Activated T-cell treated with anti-CD3 and anti-CD28 coated beads for 4 hours (primary cell): Measurements from ENCODE around the gene NAPB.

Experiments used
- DNase-seq: peaks from one replicate; pipeline ENCODE4 v3.0.0-alpha.2; 2020

Gene NAPB

DNA sequence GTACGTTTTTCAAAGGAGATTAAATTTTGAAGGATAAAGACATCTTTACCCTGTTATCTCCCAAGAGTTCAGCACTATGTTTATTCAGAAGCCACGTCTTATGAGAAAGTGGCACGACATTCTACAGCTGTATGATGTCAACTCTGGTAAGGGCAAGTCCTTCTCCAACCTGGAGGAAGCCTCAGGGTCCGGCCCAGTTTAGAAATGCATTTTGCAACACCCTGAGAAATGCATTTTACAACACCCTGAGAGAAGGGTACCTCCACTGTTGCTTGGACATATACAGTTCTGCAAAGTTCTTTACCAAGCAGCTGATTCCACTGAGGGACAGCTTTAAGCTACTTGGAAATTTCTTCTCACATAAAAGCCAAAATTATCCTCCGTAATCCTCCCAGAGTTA lies 17.5 kb downstream of the NAPB start:
- DNase-seq, result no peak

GRCh38 chr20:23401051-23401450 lies 20.2 kb downstream of the NAPB start:
- DNase-seq, result no peak

DNA sequence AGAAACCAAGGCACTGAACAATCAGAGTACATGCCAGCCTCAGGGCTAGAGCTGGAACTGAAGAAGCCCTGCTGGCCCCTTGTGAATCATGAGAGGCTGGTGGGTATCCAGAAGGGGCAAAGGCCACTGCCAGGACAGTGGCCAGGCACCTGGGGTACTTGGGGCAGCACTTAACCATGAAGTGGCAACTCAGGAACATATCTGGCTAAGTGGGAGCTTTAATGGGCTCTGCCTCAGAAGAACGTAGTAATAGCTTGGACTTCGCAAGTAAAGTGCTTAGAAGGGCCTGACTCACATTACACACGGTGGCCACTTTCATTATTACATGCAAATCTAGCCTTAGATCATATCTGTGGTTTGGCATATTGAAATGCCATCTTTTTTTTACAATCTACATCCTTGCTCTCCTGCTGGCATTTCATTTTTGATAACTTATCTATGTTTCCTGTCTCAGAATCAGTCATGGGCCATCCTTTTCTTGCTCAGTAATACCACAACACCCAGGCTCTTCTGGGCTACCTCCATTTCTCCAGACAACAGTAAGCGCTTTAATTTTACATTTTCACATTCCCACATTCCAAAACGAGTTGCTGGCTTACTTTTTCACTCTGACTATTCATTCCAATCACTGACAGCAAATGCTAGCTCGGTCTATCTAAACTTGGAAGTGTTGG lies 21.6 kb downstream of the NAPB start:
- no peak for DNase-seq

DNA sequence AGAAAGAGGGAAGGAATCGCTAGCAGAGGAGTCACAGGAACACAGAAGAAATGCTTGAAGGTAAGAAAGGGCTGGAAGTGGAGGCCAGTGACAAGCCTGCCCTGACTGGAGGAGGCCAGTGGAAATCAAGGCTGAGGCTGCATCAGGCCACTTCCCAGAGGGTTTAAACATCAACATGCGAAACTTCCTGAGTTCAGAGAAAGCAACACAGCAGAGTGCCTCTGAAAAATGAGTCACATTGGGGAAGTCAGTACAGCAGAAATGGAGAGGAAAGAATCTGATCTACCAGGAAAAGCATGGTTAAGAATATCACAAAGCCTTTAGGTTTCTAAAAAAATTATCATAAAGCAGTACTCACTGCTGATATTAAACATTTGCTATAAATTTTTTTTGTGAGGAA lies 23.3 kb downstream of the NAPB start:
- no peak for DNase-seq

GRCh38 chr20:23396950-23397627 lies 24.2 kb downstream of the NAPB start:
- DNase-seq, result no peak

DNA sequence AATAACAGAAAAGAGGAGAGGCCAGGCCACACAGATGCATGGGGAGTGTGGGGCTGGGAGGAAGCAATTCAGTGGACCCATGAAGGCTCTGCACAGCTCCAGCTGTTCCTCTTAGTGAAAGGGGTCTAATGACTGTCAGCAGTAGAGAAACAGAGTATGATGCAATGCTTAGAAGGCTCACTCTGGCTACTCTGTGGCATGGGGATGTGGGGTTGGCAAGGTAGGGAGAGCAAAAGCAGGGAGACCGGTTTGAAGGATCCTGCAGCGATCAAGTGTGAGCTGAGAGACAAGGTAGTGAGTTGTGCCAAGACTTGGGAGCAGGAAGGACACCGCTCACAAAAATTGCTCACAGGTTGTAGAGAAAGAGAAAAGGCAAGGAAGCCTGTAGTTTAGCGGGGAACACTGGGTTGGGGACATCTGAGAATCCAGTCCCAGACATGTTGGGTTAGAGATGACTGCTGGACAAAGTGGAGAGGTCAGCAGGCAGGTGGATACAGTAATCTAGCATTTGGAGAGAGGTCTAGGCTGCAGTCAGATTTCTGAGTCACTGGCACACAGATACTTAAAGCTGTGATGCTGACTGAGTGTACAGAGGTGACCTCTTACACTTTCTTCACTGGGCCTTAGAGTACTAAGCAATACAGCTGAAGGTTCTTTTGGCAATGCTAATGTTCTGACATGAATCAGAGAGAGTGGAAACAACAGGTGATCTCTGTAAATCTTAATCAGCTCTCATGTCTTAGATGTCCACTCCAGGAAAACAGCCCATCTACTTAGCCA lies 27.1 kb downstream of the NAPB start:
- no peak for DNase-seq

DNA sequence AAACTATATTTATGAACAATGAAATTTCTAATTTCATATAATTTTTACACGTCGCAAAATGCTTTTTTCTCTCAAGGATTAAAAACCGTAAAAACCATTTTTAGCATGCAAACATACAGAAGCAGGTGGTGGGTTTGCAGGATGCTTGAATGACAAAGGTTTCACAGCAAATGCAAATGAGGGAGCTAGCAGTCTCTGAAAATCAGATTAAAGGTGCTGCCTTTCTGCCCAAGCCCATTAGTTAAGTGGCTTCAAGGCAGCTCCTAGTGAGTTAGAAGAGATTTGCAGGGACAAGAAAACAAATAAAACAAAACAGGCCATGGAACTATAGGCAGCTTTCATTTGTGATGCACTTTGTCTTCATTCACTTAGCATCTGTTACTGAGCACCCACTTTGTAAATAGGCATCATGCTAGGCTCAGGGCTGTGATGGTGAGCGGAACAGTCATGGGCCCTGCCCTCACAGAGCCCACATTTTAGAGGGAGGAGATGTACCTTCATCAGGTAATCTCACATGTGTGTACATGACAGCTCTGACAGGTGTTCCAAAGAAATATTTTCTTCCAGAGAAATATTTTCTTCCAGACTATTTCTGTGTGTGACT lies 29.5 kb downstream of the NAPB start:
- DNase-seq, result no peak

- no peak for DNase-seq
Measured at GRCh38 chr20:23390091-23390774, 31.1 kb downstream of the NAPB start.

GRCh38 chr20:23387118-23387443 lies 34.2 kb downstream of the NAPB start:
- DNase-seq, result no peak

- no peak for DNase-seq
Measured at GRCh38 chr20:23386304-23387117, 34.8 kb downstream of the NAPB start.

DNA sequence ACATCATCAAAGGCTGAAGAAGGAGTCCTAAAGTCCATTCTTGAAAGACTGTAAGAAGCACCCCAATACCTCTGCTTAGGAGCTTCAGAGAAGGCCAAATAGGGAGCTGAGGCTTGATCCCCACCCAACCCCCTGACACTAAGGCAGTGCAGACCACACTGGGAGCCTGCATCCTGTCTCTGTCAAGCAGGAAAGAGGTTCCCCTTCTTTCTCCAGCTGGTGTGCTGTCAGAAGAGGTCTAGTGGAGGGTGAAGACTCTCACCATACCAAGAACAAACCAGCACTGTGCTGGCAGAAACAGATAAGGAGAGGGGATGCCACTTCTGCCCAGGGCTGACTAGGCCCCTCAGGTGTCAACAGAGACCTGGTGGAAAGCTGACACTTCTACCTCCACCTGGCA lies 39.4 kb downstream of the NAPB start:
- DNase-seq, result no peak

DNA sequence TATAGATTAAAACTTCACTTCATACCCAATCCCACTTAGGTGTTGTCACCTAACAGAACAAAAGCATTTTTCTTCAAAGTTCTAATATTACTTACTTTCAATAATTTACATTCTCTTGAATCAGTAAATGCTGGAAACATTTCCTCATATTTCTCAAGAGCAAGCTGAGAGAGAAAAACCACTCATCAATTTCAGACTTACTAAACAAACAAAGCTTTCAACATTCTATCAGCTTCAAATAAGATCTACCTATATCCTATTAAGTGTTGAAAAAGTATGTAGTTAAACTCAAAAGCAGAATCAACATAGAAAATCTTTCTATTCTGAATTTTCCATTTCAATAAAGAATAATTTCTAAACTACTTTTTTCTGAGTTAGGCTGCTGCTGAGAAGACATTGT lies 41.5 kb downstream of the NAPB start:
- no peak for DNase-seq

DNA sequence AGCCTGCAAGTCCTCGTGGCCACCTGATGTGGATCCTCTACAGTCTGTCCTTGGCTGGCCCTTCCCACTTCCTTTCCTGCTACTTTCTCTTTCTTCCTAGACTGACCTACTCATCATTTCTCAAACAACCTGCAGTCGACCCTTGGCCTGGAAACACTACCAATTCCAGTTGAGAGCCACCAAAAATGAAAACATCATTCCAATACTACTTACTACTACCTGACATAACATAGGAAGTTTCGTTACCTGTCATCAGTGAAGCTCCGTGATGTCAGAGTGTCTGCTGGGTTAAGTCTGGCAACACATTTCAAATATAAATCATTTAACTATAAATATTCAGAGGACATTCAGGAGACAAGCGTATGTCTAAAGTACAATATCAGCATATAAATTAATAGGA lies 45.5 kb downstream of the NAPB start:
- no peak for DNase-seq

DNA sequence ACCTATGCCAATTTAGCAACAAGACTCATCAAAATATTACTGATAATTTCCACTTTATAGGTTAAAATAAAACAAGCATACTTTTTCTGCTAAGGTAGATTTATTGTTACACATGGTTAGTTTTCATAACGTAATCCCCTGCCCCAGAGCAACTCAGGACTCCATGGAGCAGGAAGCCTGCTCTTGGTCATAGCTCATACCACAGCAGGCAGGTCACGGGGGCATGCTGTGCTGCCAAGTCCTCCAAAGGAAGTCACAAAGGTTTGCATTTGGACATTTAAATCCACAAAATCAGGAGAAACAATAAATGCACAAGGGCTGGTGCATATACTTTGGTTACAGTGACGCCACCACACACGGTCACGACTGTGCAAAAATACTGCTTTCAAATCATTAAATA lies 46.8 kb downstream of the NAPB start:
- no peak for DNase-seq

- no peak for DNase-seq
Measured at GRCh38 chr20:23371496-23371895, 49.8 kb downstream of the NAPB start.

DNA sequence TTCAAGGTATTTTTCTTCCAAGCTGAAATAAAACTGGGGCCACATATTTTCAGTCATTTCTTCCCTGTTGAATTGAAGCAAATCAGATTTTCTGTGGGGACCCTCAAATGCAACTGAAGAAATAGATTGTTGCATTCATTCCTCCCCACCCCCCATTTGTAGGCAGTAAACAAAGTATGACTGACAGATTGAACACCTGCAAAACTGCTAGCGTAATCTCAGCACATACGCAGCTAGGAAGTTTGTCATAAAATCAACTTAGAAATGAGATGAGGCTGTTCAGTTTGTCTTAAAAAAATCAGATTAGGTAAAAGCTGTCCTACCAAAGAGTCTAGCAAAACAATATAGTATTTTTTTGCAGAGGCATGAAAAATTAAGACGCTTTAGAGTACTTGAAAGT lies 50.4 kb downstream of the NAPB start:
- DNase-seq, result no peak

- no peak for DNase-seq
Measured at GRCh38 chr20:23370274-23370673, 51.0 kb downstream of the NAPB start.

DNA sequence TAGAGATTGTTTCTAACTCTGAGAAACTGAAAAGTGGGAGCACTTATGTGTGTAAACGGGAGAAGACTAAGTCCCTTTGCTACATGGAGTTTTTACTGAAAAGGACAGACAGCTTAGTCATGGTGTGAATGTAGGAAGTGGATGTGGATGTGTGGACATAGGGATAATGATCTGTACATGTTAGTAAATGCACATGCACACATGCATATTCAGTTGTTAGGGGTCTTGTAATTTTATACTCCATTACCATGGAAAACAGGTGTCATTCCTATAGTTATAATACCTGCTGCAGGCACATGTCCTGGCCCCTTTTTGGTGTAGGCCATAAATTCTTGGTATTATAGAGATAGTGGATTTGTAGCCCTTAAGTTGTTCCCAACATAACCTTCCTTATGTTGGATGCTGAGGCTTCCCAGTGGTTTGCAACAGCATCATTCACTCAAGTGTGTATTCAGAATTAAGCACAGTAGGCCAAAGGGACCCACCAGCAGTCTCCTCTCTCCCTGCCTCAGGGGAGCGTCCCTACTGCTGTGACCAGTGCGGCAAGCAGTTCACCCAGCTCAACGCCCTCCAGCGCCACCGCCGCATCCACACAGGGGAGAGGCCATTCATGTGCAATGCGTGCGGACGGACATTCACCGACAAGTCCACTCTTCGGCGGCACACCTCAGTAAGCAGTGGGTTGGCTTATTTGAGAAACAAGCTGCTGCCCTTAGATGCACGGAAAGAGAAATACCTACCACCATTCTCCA lies 52.0 kb downstream of the NAPB start:
- no peak for DNase-seq

DNA sequence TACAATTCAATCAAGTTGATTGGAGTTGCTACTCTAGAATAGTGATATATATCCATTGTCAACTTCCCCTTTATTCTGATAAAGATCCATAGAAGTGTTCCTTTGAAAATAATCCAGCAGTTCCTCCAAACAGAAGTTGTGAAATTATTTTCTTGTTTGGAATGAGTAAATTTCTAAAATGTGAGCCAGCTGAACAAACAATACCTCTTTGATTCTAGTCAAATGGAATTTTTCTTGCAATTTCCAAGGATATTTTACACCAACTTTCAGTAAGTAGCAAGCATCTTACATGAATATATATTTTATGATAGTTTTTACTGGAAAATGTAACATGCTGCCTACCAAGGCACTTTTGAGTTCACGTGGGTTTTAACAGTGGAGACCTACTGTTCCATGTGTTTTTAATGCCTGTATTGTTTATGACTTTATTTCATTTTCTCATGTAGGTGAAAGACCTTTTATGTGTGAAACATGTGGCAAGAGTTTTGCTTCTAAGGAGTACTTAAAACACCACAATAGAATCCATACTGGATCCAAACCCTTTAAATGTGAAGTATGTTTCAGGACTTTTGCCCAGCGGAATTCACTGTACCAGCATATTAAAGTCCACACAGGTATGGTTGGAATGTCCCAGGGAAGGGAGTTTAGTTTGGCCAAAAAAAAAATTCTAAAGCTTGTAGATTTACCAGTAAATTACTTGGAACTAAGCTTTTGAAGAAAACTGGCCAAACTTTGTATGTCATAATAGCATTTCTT lies 52.8 kb downstream of the NAPB start:
- DNase-seq, result no peak

GRCh38 chr20:23367770-23368169 lies 53.5 kb downstream of the NAPB start:
- DNase-seq, result no peak

DNA sequence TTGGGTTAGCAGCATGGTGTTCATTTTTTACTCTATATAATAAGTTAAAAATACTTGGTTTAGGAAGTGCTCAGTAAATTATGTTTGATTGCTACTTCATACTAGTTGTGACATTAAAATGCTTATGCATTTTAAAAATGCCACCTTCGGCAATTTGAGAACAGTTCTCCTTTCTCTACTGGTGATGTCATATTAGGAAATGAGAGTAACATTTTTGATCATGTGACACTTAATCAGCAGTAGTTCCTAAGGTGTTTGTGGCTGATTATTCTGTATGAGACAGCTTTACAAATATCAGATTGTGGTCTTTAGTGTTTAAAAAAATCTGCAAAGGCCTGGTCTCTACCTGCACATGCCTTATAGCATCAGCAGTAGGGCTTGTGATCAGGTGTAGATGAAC lies 54.9 kb downstream of the NAPB start:
- DNase-seq, result no peak
